H9 (cell line): ENCODE measurements around the gene NEK11. TPM values are rescaled to one million over a fixed set of nuclear protein-coding genes. Genes with fewer than 3 reads are reported as not detected.

Experiments used
- DNase-seq: peaks from one replicate; pipeline ENCODE4 v3.0.0-alpha.2; 2017
- H2AFZ ChIP-seq: one replicate; pipeline ENCODE4 v1.6.1; 2013; ENCODE audit warnings: mild to moderate bottlenecking, low read length, control low read depth, moderate library complexity
- H2AK5ac ChIP-seq: 2 replicates; pipeline ENCODE4 v1.6.1; 2013; ENCODE audit warnings: low read length, control low read depth, mixed read lengths; ENCODE audit not compliant: insufficient read length
- H2BK120ac ChIP-seq: one replicate; pipeline ENCODE4 v1.6.1; 2013; ENCODE audit warnings: low read depth, mild to moderate bottlenecking, low read length, control low read depth, inconsistent platforms; ENCODE audit not compliant: poor library complexity, severe bottlenecking
- H2BK12ac ChIP-seq: 2 replicates; pipeline ENCODE4 v1.6.1; 2013; ENCODE audit warnings: low read length, control low read depth, mixed read lengths, low read depth; ENCODE audit not compliant: insufficient read length
- H2BK15ac ChIP-seq: 2 replicates; pipeline ENCODE4 v1.6.1; 2013; ENCODE audit warnings: low read depth, low read length, control low read depth
- H2BK20ac ChIP-seq: one replicate; pipeline ENCODE4 v1.6.1; 2013; ENCODE audit warnings: low read depth, mild to moderate bottlenecking, low read length, control low read depth, inconsistent platforms; ENCODE audit not compliant: poor library complexity, severe bottlenecking
- H2BK5ac ChIP-seq: 2 replicates; pipeline ENCODE4 v1.6.1; 2013; ENCODE audit warnings: low read length, control low read depth, mixed read lengths; ENCODE audit not compliant: insufficient read length
- H3K14ac ChIP-seq: 2 replicates; pipeline ENCODE4 v1.6.1; 2013; ENCODE audit warnings: low read length, control low read depth; ENCODE audit not compliant: insufficient read depth
- H3K18ac ChIP-seq: 2 replicates; pipeline ENCODE4 v1.6.1; 2013; ENCODE audit warnings: low read depth, mild to moderate bottlenecking, mixed read lengths, low read length, control low read depth; ENCODE audit not compliant: insufficient read length
- H3K23ac ChIP-seq: 2 replicates; pipeline ENCODE4 v1.6.1; 2013; ENCODE audit warnings: low read length, control low read depth, mixed read lengths, low read depth; ENCODE audit not compliant: insufficient read length
- H3K23me2 ChIP-seq: 2 replicates; pipeline ENCODE4 v1.6.1; 2013; ENCODE audit warnings: low read depth, mild to moderate bottlenecking, mixed read lengths, low read length, control low read depth; ENCODE audit not compliant: insufficient read length, poor library complexity, severe bottlenecking
- H3K27ac ChIP-seq: 2 replicates; pipeline ENCODE4 v1.5.1; 2013; ENCODE audit warnings: low read length, control low read depth, mixed read lengths, low read depth; ENCODE audit not compliant: insufficient read length
- H3K27me3 ChIP-seq: 2 replicates; pipeline ENCODE4 v1.6.1; 2013; ENCODE audit warnings: low read length, control low read depth, inconsistent platforms; ENCODE audit not compliant: insufficient read depth
- H3K4ac ChIP-seq: 2 replicates; pipeline ENCODE4 v1.6.1; 2013; ENCODE audit warnings: low read depth, mild to moderate bottlenecking, control low read depth, inconsistent platforms, low read length, moderate library complexity
- H3K4me1 ChIP-seq: 2 replicates; pipeline ENCODE4 v1.6.1; 2013; ENCODE audit warnings: low read length, control low read depth, inconsistent platforms; ENCODE audit not compliant: insufficient read depth
- H3K4me2 ChIP-seq: 2 replicates; pipeline ENCODE4 v1.6.1; 2013; ENCODE audit warnings: low read length, control low read depth, mixed read lengths; ENCODE audit not compliant: insufficient read length, insufficient read depth
- H3K56ac ChIP-seq: 2 replicates; pipeline ENCODE4 v1.6.1; 2013; ENCODE audit warnings: low read depth, mild to moderate bottlenecking, mixed read lengths, low read length, control low read depth; ENCODE audit not compliant: insufficient read length
- H3K79me1 ChIP-seq: 2 replicates; pipeline ENCODE4 v1.6.1; 2013; ENCODE audit warnings: low read depth, mild to moderate bottlenecking, moderate library complexity, low read length, control low read depth, inconsistent platforms; ENCODE audit not compliant: insufficient read depth, poor library complexity, severe bottlenecking
- H3K79me2 ChIP-seq: 2 replicates; pipeline ENCODE4 v1.6.1; 2013; ENCODE audit warnings: low read length, control low read depth, inconsistent platforms; ENCODE audit not compliant: insufficient read depth
- H3K9ac ChIP-seq: 2 replicates; pipeline ENCODE4 v1.6.1; 2013; ENCODE audit warnings: low read length, control low read depth, mixed read lengths; ENCODE audit not compliant: insufficient read length; ENCODE audit errors: extremely low read depth
- H3K9me3 ChIP-seq: one replicate; pipeline ENCODE4 v1.6.1; 2013; ENCODE audit warnings: low read depth, low read length, inconsistent platforms; ENCODE audit not compliant: control insufficient read depth
- H3T11ph ChIP-seq: one replicate; pipeline ENCODE4 v1.6.1; 2013; ENCODE audit warnings: mild to moderate bottlenecking, low read length, control low read depth, inconsistent platforms
- H4K20me1 ChIP-seq: one replicate; pipeline ENCODE4 v1.6.1; 2013; ENCODE audit not compliant: control insufficient read depth, insufficient read length, insufficient read depth
- H4K5ac ChIP-seq: 2 replicates; pipeline ENCODE4 v1.6.1; 2013; ENCODE audit warnings: low read depth, mild to moderate bottlenecking, mixed read lengths, low read length, control low read depth; ENCODE audit not compliant: insufficient read length
- H4K8ac ChIP-seq: replicated peaks from 2 replicates; pipeline ENCODE4 v1.6.1; 2013; ENCODE audit warnings: low read length, control low read depth, mixed read lengths, low read depth; ENCODE audit not compliant: insufficient read length
- H4K91ac ChIP-seq: 2 replicates; pipeline ENCODE4 v1.6.1; 2013; ENCODE audit warnings: low read depth, mild to moderate bottlenecking, moderate library complexity, mixed read lengths, low read length, control low read depth; ENCODE audit not compliant: insufficient read length
- H3K27ac Mint-ChIP-seq, 3 experiments: 2 replicates in 2 of 3; 3 replicates in 1 of 3; pipeline ENCODE4 v1.8.0; 2020 to 2021; ENCODE audit warnings: mixed read lengths in 3 of 3, mild to moderate bottlenecking in 1 of 3, moderate library complexity in 1 of 3
- H3K27me3 Mint-ChIP-seq: 2 replicates; pipeline ENCODE4 v1.8.0; 2021; ENCODE audit warnings: low read depth, mild to moderate bottlenecking, moderate library complexity, mixed read lengths
- H3K36me3 Mint-ChIP-seq, 3 experiments: 2 replicates in 2 of 3; 3 replicates in 1 of 3; pipeline ENCODE4 v1.8.0; 2020 to 2021; ENCODE audit warnings: low read depth in 3 of 3, mixed read lengths in 3 of 3; ENCODE audit not compliant: insufficient read depth in 1 of 3
- H3K4me1 Mint-ChIP-seq, 2 experiments: 2 replicates each; pipeline ENCODE4 v1.8.0; 2020; ENCODE audit warnings: mixed read lengths in 2 of 2
- H3K4me3 Mint-ChIP-seq, 2 experiments: 2 replicates in 1 of 2; 3 replicates in 1 of 2; pipeline ENCODE4 v1.8.0; 2020 to 2021; ENCODE audit warnings: mild to moderate bottlenecking in 2 of 2, mixed read lengths in 2 of 2, moderate library complexity in 1 of 2
- H3K9me3 Mint-ChIP-seq, 2 experiments: 2 replicates in 1 of 2; 3 replicates in 1 of 2; pipeline ENCODE4 v1.8.0; 2020; ENCODE audit warnings: mild to moderate bottlenecking in 2 of 2, mixed read lengths in 2 of 2, moderate library complexity in 1 of 2
- CTCF ChIP-seq: fragments of 200-600 bp; sonication (generic); conservative IDR thresholded peaks from 3 replicates; pipeline ENCODE4 v1.8.0; 2021; ENCODE audit warnings: antibody characterized with exemption, mild to moderate bottlenecking
- WGBS: extraction: QIAGEN DNeasy Blood & Tissue Kit; methylation state at CpG from one replicate; pipeline ENCODE4 v1.1.7; 2013; ENCODE audit warnings: missing lambda C conversion rate, low lambda C conversion rate, mixed read lengths; ENCODE audit not compliant: insufficient read length; ENCODE audit errors: extremely low coverage; 5-methylcytosine and 5-hydroxymethylcytosine counted together
- total RNA-seq: library from RNA; stranded (reverse); gene quantifications from 2 replicates; pipeline ENCODE4 v1.2.1, GENCODE V29; 2021

Gene NEK11
- total RNA-seq, 1 experiment from 2014 or later = 2.5 TPM

DNA sequence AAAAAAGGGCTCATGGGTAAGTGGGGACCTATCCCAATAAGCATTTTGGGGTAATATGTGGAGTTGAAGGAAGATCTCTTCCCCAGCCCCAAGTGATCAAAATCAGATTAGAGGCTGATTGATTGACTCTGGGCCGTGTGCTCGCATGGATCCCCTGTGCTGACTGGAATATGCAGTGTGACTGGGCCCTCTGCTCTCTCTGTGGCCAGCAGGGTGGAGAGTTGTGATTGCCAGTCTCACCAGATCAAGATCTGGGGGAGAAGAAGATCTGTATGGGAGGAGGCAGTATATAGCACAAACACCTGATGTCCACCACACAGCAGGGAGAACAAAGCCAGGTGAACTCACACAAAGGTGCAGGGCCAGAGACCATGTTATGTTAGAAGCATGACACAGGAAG is 363.7 kb downstream of the NEK11 start:
- peaks cover under 1 to 3% of the 10 kb centered on the region in 2 experiments; a peak in 2 of 4 replicates for H3K4me1 Mint-ChIP-seq
- Histone ChIP-seq H3K4me1 (no peaks in the 10 kb centered on the region), H3K56ac (no peak overlapping the region), H4K8ac (no peak overlapping the region), H2BK20ac (no peak overlapping the region), H3K14ac (no peak overlapping the region), H2AK5ac (no peak overlapping the region), H4K20me1 (no peaks in the 10 kb centered on the region), H2BK5ac (no peak overlapping the region), H3K27ac (no peak overlapping the region), H3T11ph (no peak overlapping the region), H3K9me3 (no peaks in the 10 kb centered on the region), H3K18ac (no peak overlapping the region), H3K23ac (no peak overlapping the region), H4K91ac (no peak overlapping the region), H3K9ac (no peak overlapping the region), H2AFZ (no peak overlapping the region), H3K79me2 (no peaks in the 10 kb centered on the region), H4K5ac (peak overlapping the region; percentile 80), H3K4ac (no peak overlapping the region), H2BK120ac (no peak overlapping the region), H3K23me2 (no peaks in the 10 kb centered on the region), H2BK12ac (no peak overlapping the region), H2BK15ac (no peak overlapping the region), H3K27me3 (no peaks in the 10 kb centered on the region), H3K4me2 (no peak overlapping the region), H3K79me1 (no peaks in the 10 kb centered on the region)
- WGBS = no CpG with 5 or more reads among the region's 2 CpGs
- peak overlapping the region in 1 of 3 experiments; percentile 59; a peak in 1 of 7 replicates for H3K27ac Mint-ChIP-seq
- H3K4me3 Mint-ChIP-seq = no peak overlapping the region
- H3K9me3 Mint-ChIP-seq = no peaks in the 10 kb centered on the region
- no peak for TF ChIP-seq CTCF
- no peaks in the 10 kb centered on the region for H3K27me3 Mint-ChIP-seq
- peaks cover 2 to 13% (median 7%) of the 10 kb centered on the region in 3 experiments; a peak in 6 of 7 replicates for H3K36me3 Mint-ChIP-seq
- no peak for DNase-seq
